LNCaP clone FGC (cell line): ENCODE data around the gene KANSL1.
"Not testable (repeated sequence)": the region's sequence is repeated elsewhere in the genome, so short reads cannot be mapped to it uniquely, and the experiment has no call there.

Experiments used
- DNase-seq: peaks from one replicate; pipeline ENCODE4 v3.0.0-alpha.2; 2011; ENCODE audit warnings: low read depth
- H3K4me3 ChIP-seq: 2 replicates; pipeline ENCODE4 v1.5.1; 2011; ENCODE audit warnings: mild to moderate bottlenecking, low read depth, low read length, control low read depth
- TF ChIP-seq, protein P1 (sequence below): IDR thresholded peaks from 2 replicates; pipeline ENCODE4 v1.5.1; 2012; ENCODE audit warnings: mild to moderate bottlenecking; ENCODE audit not compliant: control insufficient read depth, insufficient read depth; ENCODE audit errors: extremely low read depth

Gene KANSL1

GRCh38 chr17:46120078-46120477 lies 73.2 kb downstream of the KANSL1 start:
- no peak for DNase-seq
- TF ChIP-seq, protein P1, sequence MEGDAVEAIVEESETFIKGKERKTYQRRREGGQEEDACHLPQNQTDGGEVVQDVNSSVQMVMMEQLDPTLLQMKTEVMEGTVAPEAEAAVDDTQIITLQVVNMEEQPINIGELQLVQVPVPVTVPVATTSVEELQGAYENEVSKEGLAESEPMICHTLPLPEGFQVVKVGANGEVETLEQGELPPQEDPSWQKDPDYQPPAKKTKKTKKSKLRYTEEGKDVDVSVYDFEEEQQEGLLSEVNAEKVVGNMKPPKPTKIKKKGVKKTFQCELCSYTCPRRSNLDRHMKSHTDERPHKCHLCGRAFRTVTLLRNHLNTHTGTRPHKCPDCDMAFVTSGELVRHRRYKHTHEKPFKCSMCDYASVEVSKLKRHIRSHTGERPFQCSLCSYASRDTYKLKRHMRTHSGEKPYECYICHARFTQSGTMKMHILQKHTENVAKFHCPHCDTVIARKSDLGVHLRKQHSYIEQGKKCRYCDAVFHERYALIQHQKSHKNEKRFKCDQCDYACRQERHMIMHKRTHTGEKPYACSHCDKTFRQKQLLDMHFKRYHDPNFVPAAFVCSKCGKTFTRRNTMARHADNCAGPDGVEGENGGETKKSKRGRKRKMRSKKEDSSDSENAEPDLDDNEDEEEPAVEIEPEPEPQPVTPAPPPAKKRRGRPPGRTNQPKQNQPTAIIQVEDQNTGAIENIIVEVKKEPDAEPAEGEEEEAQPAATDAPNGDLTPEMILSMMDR: no peak
- H3K4me3 ChIP-seq: no peak overlapping the region

GRCh38 chr17:46118964-46119363 lies 74.3 kb downstream of the KANSL1 start:
- no peak for DNase-seq
- no peak overlapping the region for H3K4me3 ChIP-seq
- TF ChIP-seq, protein P1: no peak

DNA sequence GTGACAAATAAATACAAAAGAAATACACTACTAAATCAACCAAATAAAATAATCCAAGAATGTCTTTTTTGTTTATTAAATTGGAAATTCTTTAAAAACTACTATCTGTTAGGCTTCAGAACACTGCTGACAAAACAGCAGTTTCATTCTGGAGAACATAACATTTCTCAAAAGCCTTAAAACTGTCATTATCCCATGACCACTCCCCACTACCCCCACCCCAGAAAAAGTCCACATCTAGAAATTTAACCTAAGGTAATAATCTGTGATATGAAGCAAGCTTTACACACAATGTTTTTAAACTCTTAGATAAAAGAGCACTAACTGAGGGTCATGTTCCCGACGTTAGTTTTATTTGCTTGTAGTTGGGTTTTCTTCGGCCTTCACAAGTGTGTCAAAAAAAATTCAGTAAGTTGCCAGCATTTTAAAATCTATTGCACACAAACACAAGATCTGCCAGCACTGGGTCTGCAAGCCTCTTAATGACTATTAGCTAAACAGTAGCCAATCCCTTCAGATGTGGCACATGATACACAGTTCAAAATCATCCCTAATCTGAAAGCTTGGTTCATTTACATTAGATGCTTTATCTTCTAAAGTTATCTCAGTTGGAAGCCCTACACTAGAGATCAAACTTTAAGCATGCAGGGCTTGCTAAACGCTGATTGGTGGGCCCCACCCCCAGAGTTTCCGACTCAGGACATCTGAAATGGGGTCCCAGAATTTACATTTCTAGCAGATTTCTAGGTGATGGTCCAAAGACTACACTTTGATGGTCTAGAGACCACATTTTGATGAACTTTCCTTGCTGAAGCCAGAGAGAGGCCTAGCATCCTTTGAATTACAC lies 75.2 kb downstream of the KANSL1 start:
- no peak overlapping the region for H3K4me3 ChIP-seq
- DNase-seq: peak; percentile 75
- TF ChIP-seq, protein P1: no peak

DNA sequence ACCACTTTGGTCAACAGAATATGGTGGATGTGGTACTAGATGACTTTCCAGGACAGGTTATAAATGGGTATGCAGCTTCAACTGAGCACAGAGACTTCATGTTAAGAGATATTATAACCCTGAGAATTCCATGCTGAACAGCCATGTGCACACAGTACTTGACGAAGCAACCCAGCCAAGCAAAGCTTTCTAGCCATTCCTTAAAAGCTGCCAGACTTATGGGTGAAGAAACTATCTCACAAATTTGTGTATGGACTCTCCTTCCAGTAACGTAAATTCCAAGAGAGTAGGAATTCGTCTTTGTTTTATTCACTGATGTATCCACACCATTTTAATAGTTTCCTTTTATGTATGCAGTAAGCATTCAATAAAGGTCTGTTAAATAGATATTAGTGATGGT lies 76.1 kb downstream of the KANSL1 start:
- H3K4me3 ChIP-seq: no peak overlapping the region
- DNase-seq: no peak
- TF ChIP-seq, protein P1: no peak

DNA sequence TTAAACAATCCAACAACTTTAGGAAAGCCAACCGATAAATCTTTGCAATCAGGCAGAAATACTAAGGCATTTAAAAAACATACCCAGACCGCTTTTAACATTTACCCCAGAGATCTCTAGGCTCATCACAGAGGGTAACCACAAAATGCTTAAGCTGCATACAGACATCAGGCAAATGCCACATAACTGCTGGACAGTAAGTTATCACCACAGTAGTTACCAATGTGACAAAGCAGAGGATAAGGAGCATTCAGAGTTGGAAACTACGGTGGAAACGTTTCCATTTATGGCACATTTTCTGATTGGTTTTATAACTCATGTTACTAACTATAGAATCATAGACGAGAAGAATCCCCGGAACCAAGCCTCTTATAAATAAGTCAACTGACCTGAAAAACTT lies 77.5 kb downstream of the KANSL1 start:
- TF ChIP-seq, protein P1: no peak
- H3K4me3 ChIP-seq: no peak overlapping the region
- DNase-seq: no peak

GRCh38 chr17:46111236-46111635 lies 82.0 kb downstream of the KANSL1 start:
- not testable (repeated sequence) for DNase-seq, H3K4me3 ChIP-seq

GRCh38 chr17:46110219-46110618 lies 83.0 kb downstream of the KANSL1 start:
- no peak for DNase-seq
- TF ChIP-seq, protein P1: no peak

More at GRCh38 chr17:46110219-46110618, 83.0 kb downstream of the KANSL1 start:
- no peak overlapping the region for H3K4me3 ChIP-seq
